ENCODE measurements around the gene MSH4.

MSH4 gene

GRCh38 chr1:75952016-75952415 lies 155.3 kb downstream of the MSH4 start:
- no peak for DNase-seq

- no peak for DNase-seq
Measured at GRCh38 chr1:75953461-75953860, 156.8 kb downstream of the MSH4 start.

GRCh38 chr1:75954586-75954985 lies 157.9 kb downstream of the MSH4 start:
- DNase-seq: no peak
